Ovary (tissue), 3 donors: ENCODE results near the gene SLMAP.

ENCODE experiments used
- EP300 ChIP-seq: sonication (generic); formaldehyde crosslinking; IDR thresholded peaks from one replicate; pipeline ENCODE4 v1.6.1; 2017; ENCODE audit warnings: antibody characterized with exemption
- POLR2A ChIP-seq: fragments of 450-650 bp; IDR thresholded peaks from one replicate; pipeline ENCODE4 v1.6.1; 2017; ENCODE audit warnings: antibody characterized with exemption, mild to moderate bottlenecking, moderate library complexity
- TF ChIP-seq, protein P1 (sequence below), 3 donors: fragments of 450-650 bp in 2 of 3; fragments of 200-600 bp in 1 of 3; IDR thresholded peaks; one replicate each; pipeline versions ENCODE4 v1.5.1 to v1.8.0; 2016 to 2022; ENCODE audit warnings: antibody characterized with exemption in 3 of 3, mild to moderate bottlenecking in 1 of 3
- donor health status: DM: no; HTN: no; CAD: no.

DNA sequence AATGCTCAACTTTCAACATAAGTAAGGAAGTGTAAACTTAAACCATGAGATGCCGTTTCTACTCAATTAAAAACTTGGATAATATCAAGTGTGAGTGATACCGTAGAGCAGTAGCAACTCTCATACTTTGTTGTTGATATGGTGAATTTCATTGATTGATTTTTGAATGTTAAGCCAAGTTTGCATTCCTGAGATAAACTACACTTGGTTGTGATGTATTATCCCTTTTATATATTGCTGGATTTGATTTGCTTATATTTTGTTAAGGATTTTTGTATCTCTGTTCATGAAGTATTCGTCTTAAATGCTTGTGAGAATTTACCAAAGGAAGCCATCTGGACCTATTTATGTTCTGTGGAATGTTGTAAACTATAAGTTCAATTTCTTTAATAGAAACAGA, 21.7 kb downstream of the SLMAP start:
- TF ChIP-seq, protein P1, sequence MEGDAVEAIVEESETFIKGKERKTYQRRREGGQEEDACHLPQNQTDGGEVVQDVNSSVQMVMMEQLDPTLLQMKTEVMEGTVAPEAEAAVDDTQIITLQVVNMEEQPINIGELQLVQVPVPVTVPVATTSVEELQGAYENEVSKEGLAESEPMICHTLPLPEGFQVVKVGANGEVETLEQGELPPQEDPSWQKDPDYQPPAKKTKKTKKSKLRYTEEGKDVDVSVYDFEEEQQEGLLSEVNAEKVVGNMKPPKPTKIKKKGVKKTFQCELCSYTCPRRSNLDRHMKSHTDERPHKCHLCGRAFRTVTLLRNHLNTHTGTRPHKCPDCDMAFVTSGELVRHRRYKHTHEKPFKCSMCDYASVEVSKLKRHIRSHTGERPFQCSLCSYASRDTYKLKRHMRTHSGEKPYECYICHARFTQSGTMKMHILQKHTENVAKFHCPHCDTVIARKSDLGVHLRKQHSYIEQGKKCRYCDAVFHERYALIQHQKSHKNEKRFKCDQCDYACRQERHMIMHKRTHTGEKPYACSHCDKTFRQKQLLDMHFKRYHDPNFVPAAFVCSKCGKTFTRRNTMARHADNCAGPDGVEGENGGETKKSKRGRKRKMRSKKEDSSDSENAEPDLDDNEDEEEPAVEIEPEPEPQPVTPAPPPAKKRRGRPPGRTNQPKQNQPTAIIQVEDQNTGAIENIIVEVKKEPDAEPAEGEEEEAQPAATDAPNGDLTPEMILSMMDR (IDR thresholded peaks at IDR 0.05) = no peak
- TF ChIP-seq POLR2A = no peak
- no peak for TF ChIP-seq EP300
